C4-2B (cell line): ENCODE data around the gene SLC9A9.

Source experiments
- CTCF ChIP-seq: fragments of 450-650 bp; conservative IDR thresholded peaks from 2 replicates; pipeline ENCODE4 v1.5.1; 2017; ENCODE audit warnings: mild to moderate bottlenecking
- ZFX ChIP-seq: fragments of 450-650 bp; IDR thresholded peaks from 2 replicates; pipeline ENCODE4 v1.6.1; 2017

GRCh38 chr3:143465666-143466065 is 382.6 kb downstream of the SLC9A9 start:
- no peak for TF ChIP-seq CTCF
- TF ChIP-seq ZFX = no peak
